ENCODE data around the gene DCTN5.

The DCTN5 gene

DNA sequence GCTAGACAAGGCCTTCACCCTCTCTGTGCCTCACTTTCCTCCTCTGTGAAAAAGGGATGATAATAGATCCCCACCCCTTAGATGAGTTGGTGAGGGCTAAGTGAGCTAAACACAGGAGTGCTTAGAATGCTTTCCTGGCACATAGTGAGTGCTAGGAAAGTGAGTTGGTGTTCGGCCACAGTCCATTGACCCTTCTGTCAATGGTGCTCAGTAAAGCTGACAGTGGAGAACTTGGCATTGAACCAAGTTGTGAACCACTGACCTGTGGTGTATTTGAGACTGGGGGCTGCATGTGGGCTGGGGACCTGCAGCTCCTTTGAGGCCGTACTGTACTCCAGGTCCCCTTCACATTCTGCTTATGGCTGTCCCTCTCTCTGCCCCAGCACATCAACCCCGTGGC, 42.2 kb downstream of the DCTN5 start:
- TF ChIP-seq, protein P1, sequence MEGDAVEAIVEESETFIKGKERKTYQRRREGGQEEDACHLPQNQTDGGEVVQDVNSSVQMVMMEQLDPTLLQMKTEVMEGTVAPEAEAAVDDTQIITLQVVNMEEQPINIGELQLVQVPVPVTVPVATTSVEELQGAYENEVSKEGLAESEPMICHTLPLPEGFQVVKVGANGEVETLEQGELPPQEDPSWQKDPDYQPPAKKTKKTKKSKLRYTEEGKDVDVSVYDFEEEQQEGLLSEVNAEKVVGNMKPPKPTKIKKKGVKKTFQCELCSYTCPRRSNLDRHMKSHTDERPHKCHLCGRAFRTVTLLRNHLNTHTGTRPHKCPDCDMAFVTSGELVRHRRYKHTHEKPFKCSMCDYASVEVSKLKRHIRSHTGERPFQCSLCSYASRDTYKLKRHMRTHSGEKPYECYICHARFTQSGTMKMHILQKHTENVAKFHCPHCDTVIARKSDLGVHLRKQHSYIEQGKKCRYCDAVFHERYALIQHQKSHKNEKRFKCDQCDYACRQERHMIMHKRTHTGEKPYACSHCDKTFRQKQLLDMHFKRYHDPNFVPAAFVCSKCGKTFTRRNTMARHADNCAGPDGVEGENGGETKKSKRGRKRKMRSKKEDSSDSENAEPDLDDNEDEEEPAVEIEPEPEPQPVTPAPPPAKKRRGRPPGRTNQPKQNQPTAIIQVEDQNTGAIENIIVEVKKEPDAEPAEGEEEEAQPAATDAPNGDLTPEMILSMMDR (IDR thresholded peaks at IDR 0.05; ENCODE audit: insufficient read depth, low read depth, low read length, missing control alignments) = no peak
- H3K4me3 ChIP-seq (ENCODE audit: low read length) = no peak overlapping the region
- DNase-seq (ENCODE audit: low read depth) = no peak

DNA sequence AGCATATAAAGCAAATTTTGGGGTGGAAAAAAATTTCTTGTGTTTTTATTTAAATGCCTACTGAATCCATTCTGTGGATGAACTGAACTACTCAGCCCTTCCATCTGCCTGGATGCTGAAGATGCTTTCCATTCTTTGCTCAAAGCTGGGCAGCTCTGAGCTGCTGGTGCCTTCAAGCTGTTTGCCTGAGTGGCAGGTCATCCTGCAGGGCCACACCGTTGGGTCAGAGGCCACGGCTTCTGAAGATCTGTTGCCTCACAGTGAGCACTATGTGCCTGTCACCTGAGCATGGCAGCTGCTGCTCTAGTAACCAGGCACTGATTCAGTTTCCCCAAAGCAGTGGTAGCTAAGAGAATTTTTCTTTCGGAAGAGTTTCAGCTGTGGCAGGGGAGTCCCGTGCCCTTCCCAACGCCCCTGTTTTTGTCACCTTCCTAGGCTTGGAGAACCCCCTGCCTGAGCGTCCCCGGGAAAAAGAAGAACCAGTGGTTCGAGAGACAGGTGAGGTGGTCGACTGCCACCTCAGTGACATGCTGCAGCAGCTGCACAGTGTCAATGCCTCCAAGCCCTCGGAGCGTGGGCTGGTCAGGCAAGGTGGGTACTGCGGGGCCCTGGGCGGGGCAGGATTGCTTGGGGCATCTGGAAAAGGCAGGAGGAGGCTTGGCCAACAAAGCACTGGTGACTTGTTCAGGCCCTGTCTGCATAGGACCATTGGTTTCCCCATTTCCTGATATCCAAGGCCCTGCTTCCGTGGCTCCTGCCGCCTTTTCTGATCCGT, 46.0 kb downstream of the DCTN5 start:
- no peak for DNase-seq (ENCODE audit: low read depth)
- TF ChIP-seq, protein P1 (IDR thresholded peaks at IDR 0.05; ENCODE audit: insufficient read depth, low read depth, low read length, missing control alignments) = no peak

DNA sequence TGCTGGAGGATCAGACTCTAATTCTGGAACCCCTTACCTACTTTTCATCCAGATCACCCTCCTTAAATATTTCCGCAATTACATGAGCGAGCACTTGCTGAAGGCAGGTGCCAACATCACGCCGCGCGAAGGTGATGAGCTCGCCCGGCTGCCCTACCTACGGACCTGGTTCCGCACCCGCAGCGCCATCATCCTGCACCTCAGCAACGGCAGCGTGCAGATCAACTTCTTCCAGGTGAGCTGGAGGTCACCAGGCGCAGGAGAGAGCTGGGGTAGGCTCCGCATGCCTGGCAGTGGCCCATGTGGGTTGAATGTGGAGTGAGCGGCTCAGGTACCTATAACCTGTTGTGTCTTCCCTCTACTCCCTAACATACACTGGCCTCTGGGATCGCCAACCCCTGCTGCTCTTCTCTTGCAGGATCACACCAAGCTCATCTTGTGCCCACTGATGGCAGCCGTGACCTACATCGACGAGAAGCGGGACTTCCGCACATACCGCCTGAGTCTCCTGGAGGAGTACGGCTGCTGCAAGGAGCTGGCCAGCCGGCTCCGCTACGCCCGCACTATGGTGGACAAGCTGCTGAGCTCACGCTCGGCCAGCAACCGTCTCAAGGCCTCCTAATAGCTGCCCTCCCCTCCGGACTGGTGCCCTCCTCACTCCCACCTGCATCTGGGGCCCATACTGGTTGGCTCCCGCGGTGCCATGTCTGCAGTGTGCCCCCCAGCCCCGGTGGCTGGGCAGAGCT, 48.3 kb downstream of the DCTN5 start:
- no peak for DNase-seq (ENCODE audit: low read depth)
- TF ChIP-seq, protein P1 (IDR thresholded peaks at IDR 0.05; ENCODE audit: insufficient read depth, low read depth, low read length, missing control alignments) = no peak
- H3K4me3 ChIP-seq (ENCODE audit: low read length) = no peak overlapping the region

More for the DNA sequence above, 46.0 kb downstream of the DCTN5 start:
- H3K4me3 ChIP-seq (ENCODE audit: low read length) = no peak overlapping the region

DNA sequence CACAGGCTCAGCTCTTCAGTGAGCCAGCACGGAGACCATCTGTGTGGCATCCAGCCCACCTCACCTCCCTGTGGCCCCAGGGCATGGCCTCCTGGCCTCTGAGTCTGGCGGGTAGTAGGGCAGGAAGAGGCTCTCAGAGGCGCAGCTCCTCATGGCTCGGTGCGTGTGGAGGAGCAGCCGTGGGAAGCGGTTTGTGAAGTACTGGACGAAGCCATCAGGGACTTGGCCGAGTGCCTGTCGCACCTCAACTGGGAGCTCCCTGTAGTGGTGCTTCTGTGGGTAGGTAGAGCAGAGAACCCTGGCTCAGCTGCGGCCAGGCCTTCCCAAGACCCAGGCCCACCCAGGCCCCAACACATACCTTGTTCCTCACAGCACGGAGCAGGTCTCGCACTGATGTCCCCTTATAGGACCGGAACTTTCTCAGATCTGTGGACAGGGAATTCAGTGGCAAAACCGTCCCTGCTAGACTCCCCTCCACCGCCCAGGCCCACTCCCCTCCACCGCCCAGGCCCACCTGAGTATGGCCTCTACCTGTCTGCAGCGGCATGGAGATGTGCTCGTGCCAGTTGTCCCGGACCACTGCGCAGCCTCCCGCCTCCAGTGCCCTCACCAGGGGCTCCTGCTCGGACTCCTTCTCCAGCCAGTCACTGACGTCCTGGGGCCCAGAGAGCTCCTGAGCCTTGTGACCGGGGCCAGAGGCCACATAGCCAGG, 49.7 kb downstream of the DCTN5 start:
- DNase-seq (ENCODE audit: low read depth) = no peak
- no peak overlapping the region for H3K4me3 ChIP-seq (ENCODE audit: low read length)
- TF ChIP-seq, protein P1 (IDR thresholded peaks at IDR 0.05; ENCODE audit: insufficient read depth, low read depth, low read length, missing control alignments) = no peak

DNA sequence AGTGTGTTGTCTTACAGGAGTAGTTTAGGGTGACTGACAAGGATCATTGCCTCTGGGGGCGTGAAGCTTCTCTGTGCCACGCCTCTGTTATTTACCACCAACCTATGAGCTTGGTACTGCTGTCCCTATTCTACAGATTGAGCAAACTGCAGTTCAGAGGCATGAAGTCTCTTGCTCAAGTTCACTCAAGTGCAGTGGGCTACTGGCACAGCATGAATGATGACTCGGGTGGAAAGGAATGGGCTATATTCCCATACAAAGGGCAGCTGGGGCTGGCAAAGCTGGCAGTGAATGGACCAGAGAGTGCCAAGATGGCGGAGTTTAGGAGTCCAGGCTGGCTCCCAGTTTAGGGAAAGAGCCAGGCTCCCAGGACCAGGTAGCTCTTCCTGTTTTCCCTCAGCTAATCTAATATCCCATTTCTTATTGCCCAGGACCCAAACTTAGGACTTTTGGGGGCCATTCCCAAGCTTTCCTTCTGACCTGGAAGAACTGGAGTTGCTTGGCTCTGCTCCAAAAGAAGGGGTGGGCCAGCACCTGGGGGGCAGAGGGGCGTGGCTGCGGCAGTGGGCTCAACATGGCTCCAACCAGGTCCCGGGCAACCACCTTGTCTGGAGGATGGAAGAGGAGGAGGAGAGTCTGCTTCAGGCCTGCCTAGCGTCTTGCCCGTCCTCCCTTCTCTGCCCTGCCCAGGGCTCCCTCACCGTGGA, 50.4 kb downstream of the DCTN5 start:
- no peak overlapping the region for H3K4me3 ChIP-seq (ENCODE audit: low read length)
- DNase-seq (ENCODE audit: low read depth) = peak; percentile 31
- TF ChIP-seq, protein P1 (IDR thresholded peaks at IDR 0.05; ENCODE audit: insufficient read depth, low read depth, low read length, missing control alignments) = no peak

DNA sequence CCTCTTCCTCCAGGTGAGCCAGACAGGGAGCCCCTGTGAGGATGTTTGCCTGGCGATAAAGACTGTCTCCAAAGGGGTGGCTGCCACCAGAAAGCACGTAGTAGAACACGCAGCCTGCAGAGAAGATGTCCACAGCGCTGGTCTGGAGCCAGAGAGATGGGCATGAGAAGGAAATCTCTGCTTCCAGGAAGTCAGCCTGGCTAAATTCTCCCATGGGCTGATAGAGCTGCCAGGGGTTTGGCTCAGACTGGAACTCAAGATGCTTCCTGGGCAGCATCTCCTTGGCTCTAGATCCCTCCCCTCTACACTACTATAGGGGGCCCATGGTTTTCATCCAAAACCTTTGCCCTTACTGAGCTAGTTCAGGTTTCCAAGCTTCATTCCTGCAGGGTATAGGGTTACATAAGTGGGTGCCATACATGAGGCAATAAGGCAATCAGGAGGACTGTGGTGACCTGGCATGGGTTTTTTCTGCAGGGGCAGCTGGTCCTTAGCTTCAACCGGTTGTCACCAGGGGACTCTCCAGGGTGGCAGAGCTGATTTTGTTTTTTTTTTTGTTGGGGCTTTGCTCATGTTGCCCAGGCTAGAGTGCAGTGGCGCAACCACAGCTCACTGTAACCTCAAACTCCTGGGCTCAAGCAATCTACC, 51.0 kb downstream of the DCTN5 start:
- no peak for DNase-seq (ENCODE audit: low read depth)
- TF ChIP-seq, protein P1 (IDR thresholded peaks at IDR 0.05; ENCODE audit: insufficient read depth, low read depth, low read length, missing control alignments) = no peak
- H3K4me3 ChIP-seq (ENCODE audit: low read length) = no peak overlapping the region
